GM12864 (cell line): ENCODE data around the gene CLEC17A.
"Not testable (repeated sequence)": the region's sequence is repeated elsewhere in the genome, so short reads cannot be mapped to it uniquely, and the experiment has no call there.

Experiments
- DNase-seq: peaks from one replicate; pipeline ENCODE4 v3.0.0-alpha.2; 2011; ENCODE audit warnings: low read depth
- H3K4me3 ChIP-seq: 2 replicates; pipeline ENCODE4 v1.5.1; 2011; ENCODE audit warnings: mild to moderate bottlenecking, low read depth, low read length, control low read depth
- TF ChIP-seq, protein P1 (sequence below): IDR thresholded peaks from 2 replicates; pipeline ENCODE4 v1.5.1; 2011; ENCODE audit warnings: low read depth, mild to moderate bottlenecking, moderate library complexity, low read length, control low read depth, inconsistent platforms; ENCODE audit errors: missing control alignments

Gene CLEC17A

DNA sequence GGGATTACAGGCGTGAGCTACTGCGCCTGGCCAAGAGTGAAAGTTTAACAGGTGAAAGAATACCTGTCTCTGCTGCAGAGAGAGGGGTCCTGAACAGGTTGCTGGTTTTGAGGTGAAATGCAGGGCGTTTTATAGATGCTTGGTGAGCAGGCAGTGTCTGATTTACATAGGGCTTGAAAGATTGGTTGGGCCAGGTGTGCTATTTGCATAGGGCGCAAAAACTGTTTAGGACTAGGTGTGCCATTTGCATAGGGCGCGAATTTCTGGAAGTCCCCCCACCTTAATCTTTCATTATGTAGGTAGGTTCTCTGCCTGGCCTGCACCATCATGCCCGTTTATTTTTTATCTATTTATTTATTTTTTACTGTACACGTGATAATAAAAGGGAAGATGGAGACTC is 6.5 kb upstream of the CLEC17A start:
- no peak overlapping the region for H3K4me3 ChIP-seq
- TF ChIP-seq, protein P1, sequence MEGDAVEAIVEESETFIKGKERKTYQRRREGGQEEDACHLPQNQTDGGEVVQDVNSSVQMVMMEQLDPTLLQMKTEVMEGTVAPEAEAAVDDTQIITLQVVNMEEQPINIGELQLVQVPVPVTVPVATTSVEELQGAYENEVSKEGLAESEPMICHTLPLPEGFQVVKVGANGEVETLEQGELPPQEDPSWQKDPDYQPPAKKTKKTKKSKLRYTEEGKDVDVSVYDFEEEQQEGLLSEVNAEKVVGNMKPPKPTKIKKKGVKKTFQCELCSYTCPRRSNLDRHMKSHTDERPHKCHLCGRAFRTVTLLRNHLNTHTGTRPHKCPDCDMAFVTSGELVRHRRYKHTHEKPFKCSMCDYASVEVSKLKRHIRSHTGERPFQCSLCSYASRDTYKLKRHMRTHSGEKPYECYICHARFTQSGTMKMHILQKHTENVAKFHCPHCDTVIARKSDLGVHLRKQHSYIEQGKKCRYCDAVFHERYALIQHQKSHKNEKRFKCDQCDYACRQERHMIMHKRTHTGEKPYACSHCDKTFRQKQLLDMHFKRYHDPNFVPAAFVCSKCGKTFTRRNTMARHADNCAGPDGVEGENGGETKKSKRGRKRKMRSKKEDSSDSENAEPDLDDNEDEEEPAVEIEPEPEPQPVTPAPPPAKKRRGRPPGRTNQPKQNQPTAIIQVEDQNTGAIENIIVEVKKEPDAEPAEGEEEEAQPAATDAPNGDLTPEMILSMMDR: no peak
- DNase-seq: no peak

DNA sequence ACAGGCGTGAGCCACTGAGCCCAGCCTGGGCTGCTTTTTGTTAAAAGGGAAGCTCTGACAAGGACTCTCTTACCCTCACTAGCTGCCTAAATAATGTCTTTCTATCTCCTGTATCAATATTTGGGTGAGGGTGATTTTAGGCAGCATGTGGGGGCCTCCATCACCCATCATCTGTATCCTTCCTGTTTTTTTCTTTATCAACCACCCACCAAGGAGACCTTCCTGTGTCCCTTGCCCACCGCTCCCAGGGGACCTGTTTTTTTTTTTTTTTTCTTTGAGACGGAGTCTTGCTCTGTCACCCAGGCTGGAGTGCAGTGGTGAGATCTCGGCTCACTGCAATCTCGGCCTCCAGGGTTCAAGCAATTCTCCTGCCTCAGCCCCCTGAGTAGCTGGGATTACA is 5.6 kb upstream of the CLEC17A start:
- TF ChIP-seq, protein P1: no peak
- no peak overlapping the region for H3K4me3 ChIP-seq
- no peak for DNase-seq

DNA sequence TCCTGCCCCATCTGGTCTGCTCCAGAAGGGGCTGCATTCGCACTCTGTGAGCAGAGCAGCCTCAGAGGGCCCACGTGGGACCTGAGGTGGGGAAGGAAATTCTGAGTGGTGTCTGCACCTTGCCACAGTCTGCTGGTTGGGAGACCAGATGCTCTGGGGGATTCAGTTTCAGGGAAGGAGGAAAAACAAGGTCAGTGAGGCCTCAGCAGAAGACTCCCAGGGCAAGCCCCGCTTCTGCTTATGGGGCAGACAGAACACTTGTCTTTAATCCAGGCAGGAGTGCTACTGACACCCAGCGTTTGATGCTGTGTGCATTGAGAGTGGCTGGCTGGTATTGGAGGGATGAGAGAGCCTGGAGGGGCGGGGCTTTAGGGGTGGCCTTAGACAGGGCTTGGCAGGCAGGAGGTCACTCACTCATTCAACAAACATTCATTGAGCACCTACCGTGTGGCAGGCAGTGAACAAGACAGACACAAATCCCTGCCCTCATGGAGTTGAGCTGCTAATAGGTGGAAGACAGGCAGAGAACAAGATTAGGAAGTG is 4.9 kb upstream of the CLEC17A start:
- no peak overlapping the region for H3K4me3 ChIP-seq
- TF ChIP-seq, protein P1: no peak
- peak; percentile 38 for DNase-seq

DNA sequence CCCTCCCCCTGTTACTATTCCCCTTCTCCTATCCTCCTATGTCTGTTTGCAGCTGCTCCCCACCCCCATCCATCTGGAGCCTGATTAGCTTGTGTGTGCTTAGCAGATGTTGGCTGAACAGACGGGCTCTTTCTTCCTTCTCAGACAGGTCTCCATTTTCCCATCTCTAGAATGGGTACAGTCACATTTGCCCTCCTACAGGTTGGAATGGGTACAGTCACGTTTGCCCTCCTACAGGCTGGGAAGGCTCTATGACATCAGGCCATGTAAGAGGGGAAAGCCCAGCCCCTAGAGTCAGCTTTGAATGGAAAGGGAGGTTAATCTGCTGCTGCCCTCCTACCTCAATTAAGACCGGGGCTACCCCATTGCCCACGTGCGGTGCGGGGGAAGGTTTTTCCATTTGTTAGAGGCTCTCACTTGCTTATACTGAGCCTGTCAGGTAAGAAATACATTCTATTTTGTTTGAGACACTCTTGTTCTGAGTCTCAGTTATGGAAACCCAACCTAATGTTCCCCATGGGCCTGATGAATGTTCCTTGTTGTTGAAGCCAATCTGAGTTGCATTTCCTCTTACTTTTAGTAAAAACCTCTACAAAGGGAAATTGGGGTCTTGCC is 2.2 kb upstream of the CLEC17A start:
- TF ChIP-seq, protein P1: peak; percentile 46
- H3K4me3 ChIP-seq: no peak overlapping the region
- no peak for DNase-seq

DNA sequence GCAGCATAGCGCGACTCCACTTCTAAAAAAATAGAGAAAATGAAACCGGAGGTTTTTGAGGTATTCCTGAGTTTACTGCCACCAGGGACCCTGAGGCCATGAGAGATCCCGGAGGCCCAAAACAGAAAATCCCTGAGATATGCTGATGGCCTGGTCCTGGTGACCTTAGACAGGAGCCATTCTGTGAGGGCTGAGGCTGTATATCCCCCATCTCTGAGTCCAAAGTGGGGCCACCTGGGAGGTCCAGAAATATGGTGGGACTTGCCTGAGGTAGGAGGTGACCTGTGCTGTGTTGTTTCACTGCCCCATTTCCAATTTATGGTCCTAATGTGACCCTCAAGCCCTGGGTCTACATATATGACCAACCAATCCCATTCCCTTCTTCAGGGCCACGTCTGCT is 1.5 kb downstream of the CLEC17A start:
- H3K4me3 ChIP-seq: peak overlapping the region; percentile 79
- not testable (repeated sequence) for DNase-seq

DNA sequence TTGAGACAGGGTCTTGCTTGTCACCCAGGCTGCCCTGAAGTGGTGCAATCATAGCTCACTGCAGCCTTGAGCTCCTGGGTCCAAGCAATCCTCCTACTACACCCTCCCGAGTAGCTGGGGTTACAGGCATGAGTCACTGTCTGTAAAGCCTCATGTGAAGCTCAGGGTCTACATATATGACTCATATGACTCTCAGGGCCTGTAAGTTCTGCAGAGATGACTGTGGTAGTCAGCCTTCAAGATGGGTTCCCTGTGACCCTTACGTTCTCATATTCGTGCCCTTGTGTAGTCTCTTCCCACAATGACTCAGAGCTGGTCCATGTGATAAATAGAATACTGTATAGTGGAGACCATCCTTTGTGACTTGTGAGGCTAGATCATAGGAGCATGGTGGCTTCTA is 2.3 kb downstream of the CLEC17A start:
- H3K4me3 ChIP-seq: peak overlapping the region; percentile 79; the same call in 1 of the 2 replicates
- peak; percentile 76 for DNase-seq

DNA sequence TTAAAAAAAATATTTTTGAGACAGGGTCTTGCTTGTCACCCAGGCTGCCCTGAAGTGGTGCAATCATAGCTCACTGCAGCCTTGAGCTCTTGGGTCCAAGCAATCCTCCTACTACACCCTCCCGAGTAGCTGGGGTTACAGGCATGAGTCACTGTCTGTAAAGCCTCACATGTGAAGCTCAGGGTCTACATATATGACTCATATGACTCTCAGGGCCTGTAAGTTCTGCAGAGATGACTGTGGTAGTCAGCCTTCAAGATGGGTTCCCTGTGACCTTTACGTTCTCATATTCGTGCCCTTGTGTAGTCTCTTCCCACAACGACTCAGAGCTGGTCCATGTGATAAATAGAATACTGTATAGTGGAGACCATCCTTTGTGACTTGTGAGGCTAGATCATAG is 6.5 kb downstream of the CLEC17A start:
- DNase-seq, H3K4me3 ChIP-seq: not testable (repeated sequence)

DNA sequence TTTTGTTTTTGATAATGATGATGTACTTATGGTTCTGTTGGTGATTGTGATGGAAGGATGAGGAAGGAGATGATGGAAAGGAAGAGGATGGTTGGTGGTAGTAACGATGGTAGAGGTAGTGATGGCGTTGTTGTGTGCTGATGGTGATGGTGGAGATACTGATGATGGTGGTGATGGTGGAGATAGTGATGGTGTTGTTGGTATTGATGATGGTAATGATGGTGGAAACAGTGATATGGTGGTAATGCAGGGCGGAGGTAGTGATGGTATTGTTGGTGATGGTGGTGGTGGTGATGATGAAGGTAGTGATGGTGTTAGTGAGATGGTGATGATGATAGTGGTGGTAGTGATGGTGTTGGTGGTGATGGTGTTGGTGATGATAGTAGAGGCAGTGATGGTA is 12.7 kb downstream of the CLEC17A start:
- H3K4me3 ChIP-seq: no peak overlapping the region
- no peak for DNase-seq
- TF ChIP-seq, protein P1: no peak
